OCI-LY7 (cell line): ENCODE results near the gene ATXN1. TPM values are rescaled to one million over a fixed set of nuclear protein-coding genes. Genes with fewer than 3 reads are reported as not detected.

ENCODE experiments used
- BruUV-seq: library from RNA; stranded (reverse); fragments of 400-500 nt; replicated peaks from 2 replicates; lab custom pipeline; 2021; lab: Mats Ljungman, UMichigan
- CTCF ChIA-PET: fragments of 300-600 bp; sonication (Branson Sonifier 250); formaldehyde crosslinking; loops from one replicate; lab custom pipeline; 2022; ENCODE audit warnings: antibody characterized with exemption; ENCODE audit not compliant: unreplicated experiment; lab: Charles Lee
- POLR2A ChIA-PET: fragments of 300-600 bp; sonication (Branson Sonifier 250); formaldehyde crosslinking; loops from one replicate; lab custom pipeline; 2022; ENCODE audit warnings: antibody characterized with exemption; lab: Charles Lee
- DNase-seq: peaks from one replicate; pipeline ENCODE4 v3.0.0-alpha.2; 2015; ENCODE audit warnings: low spot score
- H2AFZ ChIP-seq: fragments of 200-600 bp; sonication (generic), shearing (Covaris generic); 2 replicates; pipeline ENCODE4 v1.6.1; 2014; ENCODE audit warnings: mild to moderate bottlenecking, antibody characterized with exemption, low read length, moderate library complexity
- H3K27ac ChIP-seq: fragments of 200-600 bp; sonication (generic); 2 replicates; pipeline ENCODE4 v1.5.1; 2014; ENCODE audit warnings: mixed run types, low read depth, mild to moderate bottlenecking, moderate library complexity, low read length, inconsistent platforms; ENCODE audit not compliant: poor library complexity, severe bottlenecking
- H3K36me3 ChIP-seq: fragments of 200-600 bp; sonication (generic); 2 replicates; pipeline ENCODE4 v1.6.1; 2014; ENCODE audit warnings: mild to moderate bottlenecking, antibody characterized with exemption, low read length, moderate library complexity, mixed read lengths; ENCODE audit not compliant: insufficient read depth
- H3K4me1 ChIP-seq: fragments of 200-600 bp; sonication (generic); 2 replicates; pipeline ENCODE4 v1.5.1; 2014; ENCODE audit warnings: mild to moderate bottlenecking, low read length; ENCODE audit not compliant: insufficient read depth, poor library complexity, severe bottlenecking
- H3K4me2 ChIP-seq: fragments of 200-600 bp; sonication (generic); 2 replicates; pipeline ENCODE4 v1.6.1; 2014; ENCODE audit warnings: mild to moderate bottlenecking, low read length
- H3K4me3 ChIP-seq: fragments of 200-600 bp; sonication (generic); 2 replicates; pipeline ENCODE4 v1.5.1; 2014; ENCODE audit warnings: mild to moderate bottlenecking, low read depth, low read length; ENCODE audit not compliant: poor library complexity, severe bottlenecking
- H3K79me2 ChIP-seq: fragments of 200-600 bp; sonication (generic); 2 replicates; pipeline ENCODE4 v1.6.1; 2016; ENCODE audit warnings: low read depth, mild to moderate bottlenecking, low read length, moderate library complexity, mixed read lengths; ENCODE audit not compliant: insufficient read depth
- H3K9me2 ChIP-seq: fragments of 200-600 bp; sonication (generic); 2 replicates; pipeline ENCODE4 v1.6.1; 2016; ENCODE audit warnings: mild to moderate bottlenecking, low read length, mixed read lengths; ENCODE audit not compliant: insufficient read depth
- H3K9me3 ChIP-seq: fragments of 200-600 bp; sonication (generic); 2 replicates; pipeline ENCODE4 v1.6.1; 2014; ENCODE audit warnings: mild to moderate bottlenecking, mixed run types, low read length, mixed read lengths
- H4K20me1 ChIP-seq: fragments of 200-600 bp; sonication (generic); 2 replicates; pipeline ENCODE4 v1.6.1; 2014; ENCODE audit warnings: mild to moderate bottlenecking, antibody characterized with exemption, low read length, moderate library complexity, mixed read lengths; ENCODE audit not compliant: insufficient read depth
- CTCF ChIP-seq: fragments of 200-600 bp; sonication (generic); conservative IDR thresholded peaks from 2 replicates; pipeline ENCODE4 v1.5.1; 2014; ENCODE audit warnings: mild to moderate bottlenecking, antibody characterized with exemption, low read length, moderate library complexity, mixed read lengths
- EZH2phosphoT487 ChIP-seq: fragments of 200-600 bp; sonication (generic); IDR thresholded peaks from 2 replicates; pipeline ENCODE4 v1.6.1; 2018; ENCODE audit warnings: low read depth, borderline replicate concordance, mild to moderate bottlenecking, mixed run types, antibody characterized with exemption, low read length, moderate library complexity, mixed read lengths
- intact Hi-C: fragments of 100-400 bp; cut with micrococcal nuclease; formaldehyde crosslinking; loops from one replicate; pipeline ENCODE4 v1.10.0; 2022; ENCODE audit not compliant: unreplicated experiment
- total RNA-seq, 2 experiments: library from RNA; depleted of rRNA in 1 of 2; stranded (reverse); fragments of >200 nt in 1 of 2; shearing (Covaris generic) in 1 of 2; gene quantifications; 2 replicates each; pipeline ENCODE4 v1.2.3, GENCODE V29; 2014 to 2022

The ATXN1 gene
- total RNA-seq, 2 experiments from 2014 or later: not detected

DNA sequence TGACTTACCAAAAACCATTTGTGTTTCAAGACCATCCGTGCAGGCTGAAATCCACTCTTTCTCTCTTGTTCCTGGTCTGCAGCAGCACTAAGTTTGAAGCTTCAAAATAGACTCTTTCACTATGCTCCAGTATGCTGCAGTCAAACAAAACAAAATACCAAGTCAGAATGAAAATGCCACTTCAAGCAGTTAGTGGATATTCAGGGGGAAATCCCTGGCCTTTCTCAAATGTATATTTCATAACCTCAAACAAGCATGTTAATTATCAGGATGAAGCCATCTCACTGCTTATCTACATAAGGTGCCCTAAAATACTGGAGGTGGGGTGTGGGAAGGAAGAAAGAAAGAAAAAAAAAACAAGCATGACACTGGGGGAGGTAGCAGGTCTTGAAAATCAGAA, 103.5 kb downstream of the ATXN1 start:
- Histone ChIP-seq H4K20me1 (no peaks in the 10 kb centered on the region), H3K27ac (no peak overlapping the region), H3K9me2 (no peaks in the 10 kb centered on the region), H3K9me3 (no peaks in the 10 kb centered on the region), H3K4me3 (no peak overlapping the region), H2AFZ (no peak overlapping the region), H3K4me1 (no peaks in the 10 kb centered on the region), H3K79me2 (no peaks in the 10 kb centered on the region), H3K4me2 (no peak overlapping the region), H3K36me3 (no peaks in the 10 kb centered on the region)
- CTCF ChIA-PET: no interaction called here
- POLR2A ChIA-PET: interaction anchor here (0.6 to 1.0 kb wide), 2 partner anchors 16 to 190 kb away, joined by 3 to 7 read pairs; no protein-coding TSS in a partner anchor
- intact Hi-C loops: no loop called here
- TF ChIP-seq EZH2phosphoT487 (no peak), CTCF (no peak)
- no peak for DNase-seq
- BruUV-seq: no TSS peak

DNA sequence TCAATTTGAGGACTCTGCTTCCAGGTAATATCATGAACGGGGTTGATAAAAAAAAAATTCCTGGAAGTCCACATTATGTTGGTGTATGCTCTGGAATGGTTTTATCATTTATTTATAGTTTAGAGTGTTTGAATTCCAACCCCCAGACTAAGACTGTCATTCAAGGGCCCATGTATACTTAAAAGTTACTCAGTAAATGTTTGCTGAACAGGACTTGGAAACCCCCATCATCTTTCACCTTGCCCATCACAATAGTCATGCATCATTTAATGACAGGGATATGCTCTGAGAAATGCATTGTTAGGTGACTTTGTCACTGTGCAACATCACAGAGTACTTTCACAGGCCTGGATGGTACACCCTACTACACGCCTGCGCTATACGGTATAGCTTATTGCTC, 104.8 kb downstream of the ATXN1 start:
- H3K79me2 ChIP-seq: no peaks in the 10 kb centered on the region
- BruUV-seq: no TSS peak
- no peak overlapping the region for H3K4me2 ChIP-seq
- no peaks in the 10 kb centered on the region for H4K20me1 ChIP-seq
- no peak for TF ChIP-seq EZH2phosphoT487
- no peak for TF ChIP-seq CTCF
- ChIA-PET CTCF (no interaction called here), POLR2A (no interaction called here)
- no peaks in the 10 kb centered on the region for H3K4me1 ChIP-seq
- no peak overlapping the region for H3K4me3 ChIP-seq
- H3K9me3 ChIP-seq: no peaks in the 10 kb centered on the region
- DNase-seq: no peak
- H3K9me2 ChIP-seq: no peaks in the 10 kb centered on the region
- no peak overlapping the region for H2AFZ ChIP-seq
- H3K36me3 ChIP-seq: no peaks in the 10 kb centered on the region
- no peak overlapping the region for H3K27ac ChIP-seq
- intact Hi-C loops: no loop called here

DNA sequence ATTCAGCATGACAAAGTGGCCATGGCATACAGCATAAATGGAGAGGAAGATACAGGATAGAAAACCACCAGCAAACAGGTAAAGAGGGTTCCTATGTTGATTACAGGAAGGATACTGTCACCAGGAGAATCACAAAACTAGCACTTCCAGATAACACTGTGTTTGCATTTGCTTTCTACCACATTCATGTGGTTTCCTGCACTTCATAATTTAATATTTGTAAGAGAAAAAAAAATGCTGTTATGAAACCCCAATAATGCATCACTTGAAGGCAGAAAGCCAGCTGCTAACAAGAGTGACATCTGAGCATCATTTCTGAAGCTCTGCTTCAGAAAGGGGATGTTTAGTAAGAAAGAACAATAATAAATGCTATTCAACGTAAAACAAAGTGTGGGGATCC, 106.6 kb downstream of the ATXN1 start:
- H3K27ac ChIP-seq: no peak overlapping the region
- H3K4me2 ChIP-seq: no peak overlapping the region
- H2AFZ ChIP-seq: no peak overlapping the region
- BruUV-seq: no TSS peak
- no peak overlapping the region for H3K4me3 ChIP-seq
- H3K79me2 ChIP-seq: no peaks in the 10 kb centered on the region
- H3K9me3 ChIP-seq: no peaks in the 10 kb centered on the region
- intact Hi-C loops: no loop called here
- no peaks in the 10 kb centered on the region for H3K9me2 ChIP-seq
- ChIA-PET POLR2A (no interaction called here), CTCF (no interaction called here)
- no peak for DNase-seq
- H3K4me1 ChIP-seq: no peaks in the 10 kb centered on the region
- H4K20me1 ChIP-seq: no peaks in the 10 kb centered on the region
- no peaks in the 10 kb centered on the region for H3K36me3 ChIP-seq
- no peak for TF ChIP-seq CTCF
- TF ChIP-seq EZH2phosphoT487: no peak
